ENCODE data around the gene PIK3R4.
A peak's percentile ranks its signal among the peaks of the same experiment; 100 is the strongest.

PIK3R4 gene

GRCh38 chr3:130699765-130700164 lies 46.9 kb downstream of the PIK3R4 start:
- no peak overlapping the region for H3K4me3 ChIP-seq (ENCODE audit: low read depth, low read length)
- peak; percentile 14 for DNase-seq (ENCODE audit: low read depth)
- peak; percentile 58 for TF ChIP-seq CTCF (IDR thresholded peaks at IDR 0.05; ENCODE audit: control insufficient read depth, extremely low read depth, insufficient read depth)

GRCh38 chr3:130693314-130693713 lies 53.3 kb downstream of the PIK3R4 start:
- TF ChIP-seq CTCF (IDR thresholded peaks at IDR 0.05; ENCODE audit: control insufficient read depth, extremely low read depth, insufficient read depth) = no peak
- no peak for DNase-seq (ENCODE audit: low read depth)
- H3K4me3 ChIP-seq (ENCODE audit: low read depth, low read length) = no peak overlapping the region

GRCh38 chr3:130692455-130692854 lies 54.2 kb downstream of the PIK3R4 start:
- no peak for TF ChIP-seq CTCF (IDR thresholded peaks at IDR 0.05; ENCODE audit: control insufficient read depth, extremely low read depth, insufficient read depth)
- no peak overlapping the region for H3K4me3 ChIP-seq (ENCODE audit: low read depth, low read length)
- no peak for DNase-seq (ENCODE audit: low read depth)

GRCh38 chr3:130688697-130689470 lies 57.7 kb downstream of the PIK3R4 start:
- no peak overlapping the region for H3K4me3 ChIP-seq (ENCODE audit: low read depth, low read length)
- no peak for TF ChIP-seq CTCF (IDR thresholded peaks at IDR 0.05; ENCODE audit: control insufficient read depth, extremely low read depth, insufficient read depth)
- peak; percentile 71 for DNase-seq (ENCODE audit: low read depth)

GRCh38 chr3:130688015-130688688 lies 58.5 kb downstream of the PIK3R4 start:
- no peak for DNase-seq (ENCODE audit: low read depth)
- no peak overlapping the region for H3K4me3 ChIP-seq (ENCODE audit: low read depth, low read length)
- TF ChIP-seq CTCF (IDR thresholded peaks at IDR 0.05; ENCODE audit: control insufficient read depth, extremely low read depth, insufficient read depth) = no peak

- DNase-seq (ENCODE audit: low read depth) = no peak
- no peak for TF ChIP-seq CTCF (IDR thresholded peaks at IDR 0.05; ENCODE audit: control insufficient read depth, extremely low read depth, insufficient read depth)
- H3K4me3 ChIP-seq (ENCODE audit: low read depth, low read length) = no peak overlapping the region
Observed at GRCh38 chr3:130687327-130687726, 59.3 kb downstream of the PIK3R4 start.
